Measurements from ENCODE around the gene XPC.
"Not testable (repeated sequence)": the region's sequence is repeated elsewhere in the genome, so short reads cannot be mapped to it uniquely, and the experiment has no call there.

XPC gene

GRCh38 chr3:14133188-14133800 is 45.1 kb downstream of the XPC start:
- no peak for DNase-seq (ENCODE audit: low spot score)

GRCh38 chr3:14132689-14133088 is 45.7 kb downstream of the XPC start:
- DNase-seq (ENCODE audit: low spot score): no peak

GRCh38 chr3:14132120-14132519 is 46.3 kb downstream of the XPC start:
- no peak for DNase-seq (ENCODE audit: low spot score)

- DNase-seq (ENCODE audit: low spot score): no peak
These were observed 47.3 kb downstream of the XPC start for GRCh38 chr3:14131134-14131533.

- DNase-seq (ENCODE audit: low spot score): no peak
These were observed 47.7 kb downstream of the XPC start for GRCh38 chr3:14130707-14131106.

- DNase-seq (ENCODE audit: low spot score): no peak
These were observed 48.2 kb downstream of the XPC start for GRCh38 chr3:14130230-14130629.

GRCh38 chr3:14129296-14129695 is 49.1 kb downstream of the XPC start:
- DNase-seq (ENCODE audit: low spot score): no peak

- no peak for DNase-seq (ENCODE audit: low spot score)
These were observed 49.7 kb downstream of the XPC start for GRCh38 chr3:14128724-14129123.

- no peak for DNase-seq (ENCODE audit: low spot score)
These were observed 50.8 kb downstream of the XPC start for GRCh38 chr3:14127516-14128161.

- no peak for DNase-seq (ENCODE audit: low spot score)
These were observed 51.4 kb downstream of the XPC start for GRCh38 chr3:14126887-14127505.

- DNase-seq (ENCODE audit: low spot score): no peak
These were observed 52.1 kb downstream of the XPC start for GRCh38 chr3:14126017-14126886.

GRCh38 chr3:14125193-14126016 is 53.0 kb downstream of the XPC start:
- peak; percentile 94 for DNase-seq (ENCODE audit: low spot score)

GRCh38 chr3:14124615-14125192 is 53.7 kb downstream of the XPC start, which contains the start of the genes CHCHD4 and TMEM43:
Gene CHCHD4, minus strand, starts transcription at chr3:14124870. Its CDS starts 194 bp downstream, at chr3:14124676.
Gene TMEM43, plus strand, starts transcription at chr3:14125052. Its CDS starts 142 bp downstream, at chr3:14125194.
- DNase-seq (ENCODE audit: low spot score): peak; percentile 99

- peak; percentile 59 for DNase-seq (ENCODE audit: low spot score)
These were observed 54.2 kb downstream of the XPC start for GRCh38 chr3:14124223-14124614.

- DNase-seq (ENCODE audit: low spot score): no peak
These were observed 54.8 kb downstream of the XPC start for GRCh38 chr3:14123308-14124222.

- no peak for DNase-seq (ENCODE audit: low spot score)
These were observed 56.1 kb downstream of the XPC start for GRCh38 chr3:14122301-14122700.

- DNase-seq (ENCODE audit: low spot score): no peak
These were observed 56.5 kb downstream of the XPC start for GRCh38 chr3:14121859-14122258.

- not testable (repeated sequence) for DNase-seq (ENCODE audit: low spot score)
These were observed 57.4 kb downstream of the XPC start for GRCh38 chr3:14120921-14121448.

- no peak for DNase-seq (ENCODE audit: low spot score)
These were observed 58.1 kb downstream of the XPC start for GRCh38 chr3:14120111-14120920.
